ENCODE measurements around the gene RARRES2.

RARRES2 gene

GRCh38 chr7:150388306-150388705 lies 46.9 kb upstream of the RARRES2 start:
- TF ChIP-seq CEBPB (IDR thresholded peaks at IDR 0.05) (no peak), TCF12 (IDR thresholded peaks at IDR 0.05; ENCODE audit: low read depth) (no peak), NFIC (IDR thresholded peaks at IDR 0.05) (no peak), MAX (IDR thresholded peaks at IDR 0.05) (no peak), CREB1 (IDR thresholded peaks at IDR 0.05; ENCODE audit: low read depth) (no peak), FOXM1 (IDR thresholded peaks at IDR 0.05; ENCODE audit: borderline replicate concordance, low read depth) (no peak), USF1 (IDR thresholded peaks at IDR 0.05) (no peak), EGR1 (IDR thresholded peaks at IDR 0.05) (no peak), YY1 (IDR thresholded peaks at IDR 0.05; ENCODE audit: low read depth) (no peak), TAF1 (IDR thresholded peaks at IDR 0.05; ENCODE audit: low read depth) (no peak), TEAD4 (IDR thresholded peaks at IDR 0.05) (no peak), EP300 (IDR thresholded peaks at IDR 0.05; ENCODE audit: borderline replicate concordance) (no peak), ZBTB7A (IDR thresholded peaks at IDR 0.05; ENCODE audit: low read depth) (no peak), RAD21 (IDR thresholded peaks at IDR 0.05; ENCODE audit: low read depth) (no peak), REST (IDR thresholded peaks at IDR 0.05; ENCODE audit: low read depth) (no peak)

- TF ChIP-seq RAD21 (IDR thresholded peaks at IDR 0.05; ENCODE audit: low read depth) (no peak), TEAD4 (IDR thresholded peaks at IDR 0.05) (no peak), FOXM1 (IDR thresholded peaks at IDR 0.05; ENCODE audit: borderline replicate concordance, low read depth) (no peak), CREB1 (IDR thresholded peaks at IDR 0.05; ENCODE audit: low read depth) (no peak), USF1 (IDR thresholded peaks at IDR 0.05) (no peak), TCF12 (IDR thresholded peaks at IDR 0.05; ENCODE audit: low read depth) (no peak), REST (IDR thresholded peaks at IDR 0.05; ENCODE audit: low read depth) (no peak), CEBPB (IDR thresholded peaks at IDR 0.05) (no peak), EGR1 (IDR thresholded peaks at IDR 0.05) (no peak), YY1 (IDR thresholded peaks at IDR 0.05; ENCODE audit: low read depth) (no peak), MAX (IDR thresholded peaks at IDR 0.05) (no peak), TAF1 (IDR thresholded peaks at IDR 0.05; ENCODE audit: low read depth) (no peak), NFIC (IDR thresholded peaks at IDR 0.05) (no peak), ZBTB7A (IDR thresholded peaks at IDR 0.05; ENCODE audit: low read depth) (no peak), EP300 (IDR thresholded peaks at IDR 0.05; ENCODE audit: borderline replicate concordance) (no peak)
These were observed 43.9 kb upstream of the RARRES2 start for GRCh38 chr7:150385302-150385723.

GRCh38 chr7:150384406-150385301 lies 43.2 kb upstream of the RARRES2 start:
- TF ChIP-seq TCF12 (IDR thresholded peaks at IDR 0.05; ENCODE audit: low read depth) = no peak
- TF ChIP-seq TAF1 (IDR thresholded peaks at IDR 0.05; ENCODE audit: low read depth) = no peak
- no peak for TF ChIP-seq TEAD4 (IDR thresholded peaks at IDR 0.05)
- TF ChIP-seq CREB1 (IDR thresholded peaks at IDR 0.05; ENCODE audit: low read depth) = no peak
- TF ChIP-seq USF1 (IDR thresholded peaks at IDR 0.05) = no peak
- TF ChIP-seq NFIC (IDR thresholded peaks at IDR 0.05) = no peak
- TF ChIP-seq EP300 (IDR thresholded peaks at IDR 0.05; ENCODE audit: borderline replicate concordance) = no peak
- TF ChIP-seq YY1 (IDR thresholded peaks at IDR 0.05; ENCODE audit: low read depth) = no peak
- no peak for TF ChIP-seq REST (IDR thresholded peaks at IDR 0.05; ENCODE audit: low read depth)
- no peak for TF ChIP-seq CEBPB (IDR thresholded peaks at IDR 0.05)
- TF ChIP-seq ZBTB7A (IDR thresholded peaks at IDR 0.05; ENCODE audit: low read depth) = no peak
- TF ChIP-seq EGR1 (IDR thresholded peaks at IDR 0.05) = no peak
- no peak for TF ChIP-seq RAD21 (IDR thresholded peaks at IDR 0.05; ENCODE audit: low read depth)
- no peak for TF ChIP-seq FOXM1 (IDR thresholded peaks at IDR 0.05; ENCODE audit: borderline replicate concordance, low read depth)
- no peak for TF ChIP-seq MAX (IDR thresholded peaks at IDR 0.05)

All from Ishikawa (cell line).